Transverse colon (tissue), 3 donors: ENCODE results near the gene SUPT5H.

ENCODE experiments used
- CTCF ChIP-seq, 5 experiments: fragments of 200-600 bp in 3 of 5; fragments of 450-650 bp in 2 of 5; sonication (generic) in 3 of 5; IDR thresholded peaks; 1 replicate in 2 of 5; 2 replicates in 3 of 5; pipeline ENCODE4 v1.5.1; 2016 to 2017; ENCODE audit warnings: antibody characterized with exemption in 5 of 5, inconsistent platforms in 3 of 5, mild to moderate bottlenecking in 2 of 5, moderate library complexity in 1 of 5
- EP300 ChIP-seq: sonication (generic); formaldehyde crosslinking; IDR thresholded peaks from one replicate; pipeline ENCODE4 v1.6.1; 2017; ENCODE audit warnings: antibody characterized with exemption, low read depth
- POLR2A ChIP-seq: fragments of 450-650 bp; IDR thresholded peaks from one replicate; pipeline ENCODE4 v1.6.1; 2016; ENCODE audit warnings: antibody characterized with exemption, mild to moderate bottlenecking, moderate library complexity

- no peak for TF ChIP-seq POLR2A
- no peak for TF ChIP-seq CTCF (IDR thresholded peaks at IDR 0.05)
- no peak for TF ChIP-seq EP300
Measured at GRCh38 chr19:39423258-39424086, 21.9 kb upstream of the SUPT5H start.
